GM19193 (cell line): Measurements from ENCODE around the gene SOS1.
A peak's percentile ranks its signal among the peaks of the same experiment; 100 is the strongest.

ENCODE experiments used
- POLR2A ChIP-seq: IDR thresholded peaks from 4 replicates; pipeline ENCODE4 v1.6.1; 2011; ENCODE audit not compliant: insufficient read depth, insufficient read length; ENCODE audit errors: extremely low read depth

The SOS1 gene

DNA sequence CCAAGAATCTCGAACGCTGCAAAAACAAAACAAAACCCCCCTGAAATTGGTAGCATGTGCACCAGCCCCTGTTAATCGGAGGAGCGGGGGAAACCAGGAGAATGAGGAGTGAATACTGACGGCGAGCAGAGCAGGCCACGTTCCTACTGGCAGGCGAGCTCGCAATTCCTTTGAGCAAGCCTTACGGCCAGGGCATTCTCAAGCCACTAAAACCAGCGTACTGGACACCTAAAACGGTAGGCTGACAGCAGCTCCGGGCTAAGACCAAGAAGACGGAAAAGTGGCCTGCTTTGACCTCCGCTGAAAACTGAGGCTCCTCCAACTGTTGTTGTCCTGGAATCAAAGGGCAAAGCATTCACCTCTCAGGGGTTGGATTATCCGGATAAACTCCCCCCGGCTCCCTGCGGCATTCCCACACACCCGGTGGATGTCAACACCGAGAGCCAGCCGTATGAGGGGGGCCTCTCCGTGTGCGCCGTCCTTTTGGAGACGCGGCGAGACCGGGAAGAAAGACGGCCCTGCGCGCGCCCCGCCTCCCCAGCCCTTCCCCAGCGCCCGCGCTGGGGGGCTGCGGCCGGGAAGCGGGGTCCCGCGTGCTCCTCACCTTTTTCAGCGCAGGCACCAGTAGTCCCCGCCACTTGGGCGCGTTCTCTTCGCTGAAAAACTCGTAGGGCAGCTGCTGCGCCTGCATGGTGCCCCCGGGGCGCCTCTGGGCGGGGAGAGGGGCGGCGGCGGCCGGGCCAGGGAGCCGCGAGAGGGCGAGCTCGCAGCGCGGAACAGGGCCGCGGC lies 925 bp downstream of the SOS1 start:
- peak; percentile 33 for TF ChIP-seq POLR2A

DNA sequence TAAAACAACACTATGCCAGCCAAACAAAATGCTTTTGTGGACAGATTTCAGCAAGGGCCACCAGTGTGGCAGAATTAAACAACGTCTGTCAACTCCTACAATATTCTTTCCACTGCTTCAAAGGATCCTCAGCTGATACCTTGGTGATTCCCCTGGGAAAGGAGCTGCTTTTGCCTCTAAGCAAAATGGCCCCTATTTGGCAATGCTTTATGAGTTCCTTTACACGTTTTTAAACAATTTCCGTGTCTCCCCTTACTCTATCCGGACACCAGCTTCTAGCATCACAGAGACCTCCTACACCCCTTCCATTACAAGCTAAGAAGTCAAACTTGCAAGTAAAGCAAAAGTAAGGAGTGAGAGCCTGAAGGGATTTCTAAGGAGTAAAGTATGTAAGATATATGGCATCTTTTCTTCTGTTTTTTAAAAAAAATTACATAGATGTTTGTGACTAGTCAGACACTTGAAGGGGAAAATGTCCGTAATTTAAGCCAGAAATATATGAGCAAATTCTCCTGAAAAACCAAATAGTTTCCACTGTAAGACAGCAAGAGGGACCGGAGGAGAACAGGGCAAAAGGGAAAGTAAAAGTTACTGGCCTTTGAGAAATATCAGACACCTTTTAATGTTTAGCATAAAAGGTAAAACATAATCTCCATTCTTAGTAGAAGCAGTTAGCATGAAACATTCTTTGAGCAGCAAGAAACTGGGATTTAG lies 1.9 kb downstream of the SOS1 start:
- TF ChIP-seq POLR2A = no peak

DNA sequence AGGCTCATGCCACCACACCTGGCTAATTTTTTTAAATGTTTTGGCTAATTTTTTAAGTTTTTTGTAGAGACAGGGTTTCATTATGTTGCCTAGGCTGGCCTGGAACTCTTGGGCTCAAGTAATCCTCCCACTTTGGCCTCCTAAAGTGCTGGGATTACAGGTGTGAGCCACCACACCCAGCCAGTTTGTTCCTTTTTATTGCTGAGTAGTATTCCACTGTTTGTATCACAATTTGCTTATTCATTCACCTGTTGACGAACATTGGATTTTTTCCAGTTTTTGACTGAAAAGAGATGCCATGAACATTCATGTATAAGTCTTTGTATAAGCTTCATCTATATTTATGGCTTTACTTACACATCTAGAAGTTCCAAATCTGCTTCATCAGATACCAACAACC lies 5.3 kb downstream of the SOS1 start:
- no peak for TF ChIP-seq POLR2A

DNA sequence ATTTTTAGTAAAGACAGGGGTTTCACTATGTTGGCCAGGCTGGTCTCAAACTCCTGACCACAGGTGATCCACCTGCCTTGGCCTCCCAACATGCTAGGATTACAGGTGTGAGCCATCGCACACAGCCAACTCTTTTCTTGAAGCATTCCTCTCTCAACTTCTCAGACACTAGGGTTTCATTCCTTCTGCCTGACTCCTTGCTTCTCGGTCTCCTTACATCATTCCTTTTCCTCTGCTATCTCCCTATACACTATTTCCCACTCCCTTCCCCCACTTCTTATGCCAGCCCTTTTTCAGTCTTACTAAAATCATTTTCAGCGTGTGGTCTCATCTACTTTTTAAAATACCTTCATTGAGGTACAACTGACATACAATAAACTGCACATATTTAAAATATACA lies 6.1 kb downstream of the SOS1 start:
- TF ChIP-seq POLR2A = no peak

GRCh38 chr2:39109537-39109936 lies 11.3 kb downstream of the SOS1 start:
- no peak for TF ChIP-seq POLR2A

GRCh38 chr2:39108377-39108776 lies 12.5 kb downstream of the SOS1 start:
- no peak for TF ChIP-seq POLR2A

DNA sequence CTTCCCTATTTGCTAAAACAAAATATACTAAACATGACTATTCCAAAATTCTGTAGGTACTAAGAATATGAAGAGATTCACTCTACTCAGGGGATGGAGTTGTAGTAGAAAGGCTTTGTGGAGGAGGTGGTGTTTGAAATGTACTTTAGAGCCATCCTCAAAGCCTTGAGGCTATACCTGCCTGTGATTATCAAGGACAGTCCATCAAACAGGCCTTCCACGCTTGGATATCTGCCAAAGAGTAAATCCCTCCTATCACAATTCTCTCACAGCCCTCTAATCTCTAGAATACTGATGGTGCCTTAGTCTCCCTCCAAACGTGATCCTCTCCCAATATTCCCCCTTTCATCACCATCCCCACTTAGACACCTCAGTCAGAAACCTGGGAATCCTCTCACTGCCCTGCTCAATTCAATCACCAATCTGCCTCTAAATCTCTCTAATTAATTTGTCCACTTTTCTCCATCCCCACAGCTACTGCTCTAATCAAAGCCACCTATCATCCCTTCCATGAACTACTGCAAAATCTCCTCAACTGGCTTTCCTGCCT lies 13.1 kb downstream of the SOS1 start:
- no peak for TF ChIP-seq POLR2A

DNA sequence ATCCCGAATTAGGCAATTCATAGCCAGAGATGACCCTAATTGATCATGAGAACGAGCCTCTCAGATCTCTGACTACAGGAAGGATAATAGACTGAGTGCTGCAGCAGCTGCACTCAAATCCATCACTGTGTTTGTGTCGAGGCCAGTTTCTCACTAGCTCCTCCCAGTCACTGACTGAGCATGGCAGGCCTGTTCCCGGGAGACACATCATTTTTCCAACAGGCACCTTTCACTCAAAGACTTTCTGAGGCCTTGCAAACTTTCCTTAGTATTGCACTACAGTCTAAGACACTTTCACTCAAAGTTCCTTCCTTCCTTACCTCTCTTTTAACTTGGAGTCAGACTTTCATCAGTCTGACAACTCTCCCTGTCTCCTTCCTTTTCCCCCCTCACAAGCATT lies 13.7 kb downstream of the SOS1 start:
- no peak for TF ChIP-seq POLR2A

- no peak for TF ChIP-seq POLR2A
Observed at GRCh38 chr2:39099870-39100728, 20.8 kb downstream of the SOS1 start.

DNA sequence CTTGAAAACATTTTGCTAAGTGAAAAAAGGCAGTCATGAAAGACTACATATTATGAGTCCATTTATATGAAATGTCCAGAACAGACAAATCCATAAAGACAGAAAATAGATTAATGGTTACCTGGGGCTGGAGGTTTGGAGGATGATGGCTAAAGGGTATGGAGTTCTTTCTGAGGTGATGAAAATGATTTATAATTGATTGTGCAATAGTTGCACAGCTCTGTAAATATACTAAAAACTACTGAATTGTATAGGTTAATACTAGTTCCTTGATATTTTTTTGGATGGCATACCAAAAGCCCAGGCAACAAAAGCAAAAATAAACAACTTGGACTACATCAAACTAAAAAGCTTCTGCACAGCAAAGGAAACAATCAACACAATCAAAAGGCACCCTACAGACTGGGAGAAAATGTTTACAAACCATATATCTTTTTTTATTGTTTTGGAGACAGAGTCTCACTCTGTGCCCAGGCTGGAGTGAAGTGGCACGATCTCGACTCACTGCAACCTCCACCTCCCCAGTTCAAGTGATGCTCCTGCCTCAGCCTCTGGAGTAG lies 21.5 kb downstream of the SOS1 start:
- no peak for TF ChIP-seq POLR2A

DNA sequence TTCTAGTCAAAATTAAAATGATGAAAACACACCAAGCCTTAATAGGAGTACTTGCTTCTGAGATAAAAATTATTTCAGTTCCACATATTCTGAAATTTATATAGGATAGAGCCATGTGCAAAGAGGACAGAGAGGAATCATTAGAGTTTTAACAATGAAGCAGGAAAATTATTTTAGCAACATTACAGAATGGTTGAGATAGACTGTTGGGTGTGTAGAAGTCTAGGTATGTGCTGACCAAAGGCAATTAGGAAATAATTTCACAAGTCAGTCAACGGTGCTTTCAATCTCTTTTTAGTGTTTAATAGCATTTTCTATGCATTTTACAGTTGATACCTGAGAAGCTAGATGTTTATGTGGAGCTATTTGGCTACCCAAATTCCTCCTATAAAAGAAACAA lies 25.2 kb downstream of the SOS1 start:
- no peak for TF ChIP-seq POLR2A

DNA sequence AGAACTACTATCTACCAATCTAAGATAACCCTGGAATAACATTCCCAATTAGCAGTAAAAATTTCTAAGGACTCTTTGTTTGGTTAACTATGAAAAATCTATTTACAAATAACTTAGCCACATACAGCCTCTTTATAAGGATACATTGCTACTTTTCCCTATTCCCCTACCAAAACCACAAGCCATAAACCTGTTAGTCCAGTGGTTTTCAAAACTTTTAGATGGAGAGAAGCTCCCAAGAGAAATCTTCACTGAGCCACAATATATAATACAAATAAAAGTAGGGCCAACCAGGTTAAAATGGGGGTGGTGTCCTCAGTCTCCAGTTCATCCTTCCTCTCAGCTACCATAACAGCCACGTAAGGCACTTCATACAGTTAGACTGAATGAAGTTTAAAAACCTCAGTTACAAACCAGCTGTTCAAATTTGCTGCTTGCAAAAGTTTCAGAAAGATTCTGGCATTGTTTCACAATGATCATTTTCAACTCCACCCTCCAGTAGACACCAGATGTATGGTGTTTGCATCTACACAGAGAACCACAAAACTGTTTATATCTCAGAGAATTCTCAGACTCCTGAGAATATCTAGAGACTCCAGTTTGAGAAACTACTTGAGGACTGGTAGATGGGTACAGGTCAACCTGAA lies 26.0 kb downstream of the SOS1 start:
- TF ChIP-seq POLR2A = no peak

GRCh38 chr2:39093218-39093898 lies 27.5 kb downstream of the SOS1 start:
- no peak for TF ChIP-seq POLR2A

GRCh38 chr2:39091543-39091942 lies 29.3 kb downstream of the SOS1 start:
- TF ChIP-seq POLR2A = no peak
